Esophagus (tissue), 2 donors: ENCODE measurements around the gene CCDC160. TPM values are rescaled to one million over a fixed set of nuclear protein-coding genes. Genes with fewer than 3 reads are reported as not detected.
"Not testable (repeated sequence)": the region's sequence is repeated elsewhere in the genome, so short reads cannot be mapped to it uniquely, and the experiment has no call there.

Experiments used
- H3K27ac ChIP-seq, 2 donors: one replicate each; pipeline ENCODE4 v1.5.1; 2013; ENCODE audit warnings: low read depth in 2 of 2, mild to moderate bottlenecking in 2 of 2, inconsistent platforms in 1 of 2, low read length in 1 of 2, moderate library complexity in 1 of 2
- H3K27me3 ChIP-seq, 2 donors: one replicate each; pipeline ENCODE4 v1.6.1; 2013; ENCODE audit warnings: low read length in 2 of 2, control low read depth in 1 of 2, mild to moderate bottlenecking in 1 of 2; ENCODE audit not compliant: insufficient read depth in 2 of 2, control insufficient read depth in 1 of 2
- H3K36me3 ChIP-seq, 2 donors: one replicate each; pipeline ENCODE4 v1.6.1; 2013; ENCODE audit warnings: low read length in 1 of 2; ENCODE audit not compliant: control insufficient read depth in 2 of 2, insufficient read depth in 2 of 2
- H3K4me1 ChIP-seq, 2 donors: one replicate each; pipeline ENCODE4 v1.6.1; 2013; ENCODE audit warnings: low read length in 1 of 2; ENCODE audit not compliant: control insufficient read depth in 2 of 2, insufficient read depth in 2 of 2
- H3K4me3 ChIP-seq, 2 donors: one replicate each; pipeline ENCODE4 v1.5.1; 2013; ENCODE audit warnings: low read length in 2 of 2, mild to moderate bottlenecking in 2 of 2, low read depth in 1 of 2, moderate library complexity in 1 of 2
- H3K9me3 ChIP-seq, 2 donors: one replicate each; pipeline ENCODE4 v1.6.1; 2013; ENCODE audit warnings: mild to moderate bottlenecking in 2 of 2, low read depth in 1 of 2, low read length in 1 of 2, moderate library complexity in 1 of 2; ENCODE audit not compliant: control insufficient read depth in 2 of 2, insufficient read depth in 1 of 2
- WGBS, 2 donors: extraction: QIAGEN DNeasy Blood & Tissue Kit; methylation state at CpG; one replicate each; pipeline ENCODE4 v1.1.7; 2013; 5-methylcytosine and 5-hydroxymethylcytosine counted together
- polyA plus RNA-seq, 2 donors: library from polyadenylated mRNA; stranded (reverse); fragments of 200-250 nt; gene quantifications; one replicate each; pipeline ENCODE4 v1.2.3, GENCODE V29; 2013
- donor health status: healthy with polysubstance abuse.
- donor health status: Bipolar disorder and iron deficiency.

The CCDC160 gene
- polyA plus RNA-seq, result under 1 TPM; 0.29 to 0.31 TPM

DNA sequence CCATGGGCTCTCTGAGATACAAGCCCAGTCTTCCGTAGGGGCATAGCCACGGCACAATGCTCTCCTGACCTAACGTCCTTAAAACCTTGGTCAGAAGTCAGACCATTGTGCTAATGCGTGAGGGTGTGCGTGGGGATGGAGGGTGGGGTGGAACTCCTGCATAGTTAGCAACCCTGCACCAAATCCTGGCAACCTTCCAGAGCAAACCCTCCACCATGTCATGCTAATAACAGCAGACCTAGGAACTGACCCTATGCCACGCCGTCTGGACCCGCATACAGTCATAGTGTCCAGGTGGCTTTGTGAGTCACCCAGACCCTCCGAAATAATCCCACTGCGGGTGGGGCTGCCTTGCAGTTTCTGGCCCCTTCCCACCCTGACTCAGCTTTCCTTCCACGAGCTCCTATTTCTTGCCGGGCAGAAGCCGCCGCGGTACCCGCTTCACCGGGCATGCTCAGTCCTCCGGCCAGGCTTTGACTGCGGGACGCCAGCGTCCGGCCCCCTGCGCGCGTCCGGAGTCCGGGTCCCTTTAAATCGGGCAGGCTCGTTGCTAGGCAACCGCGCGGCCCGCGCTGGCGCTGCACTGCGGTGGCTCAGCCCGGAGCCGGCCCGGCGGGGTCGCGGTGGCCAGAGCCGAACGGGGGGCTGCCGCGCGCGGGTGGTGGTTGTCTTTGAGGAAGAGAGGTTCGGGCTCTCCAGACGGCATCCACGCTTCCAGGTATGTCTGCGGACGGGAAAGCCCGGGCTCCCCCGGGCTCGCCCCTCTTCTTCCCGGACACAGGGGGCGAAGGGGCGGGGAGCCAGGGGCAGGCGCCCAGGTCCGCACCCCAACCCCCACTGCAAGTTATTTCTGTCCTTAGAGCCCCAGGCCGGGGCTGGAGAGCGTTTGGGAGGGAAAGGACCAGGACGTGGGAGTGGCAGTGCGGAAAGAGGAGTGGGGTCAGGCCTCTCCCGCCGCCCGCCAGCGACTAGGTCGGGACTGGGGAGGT lies at the start of gene CCDC160:
Gene CCDC160, plus strand, starts transcription at position 557 of the 989 bp plus-strand sequence. CDS start 7,619 bp downstream, outside the sequence.
- Histone ChIP-seq H3K9me3 (no peaks in the 10 kb centered on the region), H3K4me3 (peak within 1 kb of the TSS; percentile 43 to 48), H3K27me3 (no peaks in the 10 kb centered on the region), H3K27ac (no peak within 1 kb of the TSS), H3K4me1 (no peaks in the 10 kb centered on the region), H3K36me3 (no peaks in the 10 kb centered on the region)
- 6 to 33% methylated on average over 62 to 70 of the region's 70 CpGs for WGBS, 2 donors

DNA sequence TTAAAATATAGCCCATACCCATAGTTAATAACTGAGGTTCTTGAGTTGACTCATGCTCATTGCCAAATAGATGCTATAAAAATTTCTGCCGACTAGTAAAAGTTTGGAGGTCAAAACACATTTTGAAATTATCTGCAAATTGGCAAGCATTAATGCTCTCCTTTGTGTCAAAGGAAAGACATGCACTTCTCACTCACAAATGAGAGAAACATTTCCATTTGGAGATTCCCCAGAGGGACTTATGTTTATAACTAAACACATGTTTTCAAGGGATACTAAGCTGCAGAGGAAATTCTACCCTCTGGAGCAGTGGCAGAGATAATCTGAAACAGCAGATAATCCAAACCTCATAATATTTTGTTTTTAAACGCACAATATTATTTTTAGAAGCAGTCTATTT lies 45.7 kb upstream of the CCDC160 start:
- Histone ChIP-seq H3K4me1 (no peaks in the 10 kb centered on the region), H3K9me3 (no peaks in the 10 kb centered on the region), H3K4me3 (no peak overlapping the region), H3K27ac (no peak overlapping the region), H3K36me3 (no peaks in the 10 kb centered on the region), H3K27me3 (peaks cover 0 to 4% of the 10 kb centered on the region in 2 donors)
- WGBS, 2 donors, result 38 to 52% methylated on average over 2 of the region's 2 CpGs

DNA sequence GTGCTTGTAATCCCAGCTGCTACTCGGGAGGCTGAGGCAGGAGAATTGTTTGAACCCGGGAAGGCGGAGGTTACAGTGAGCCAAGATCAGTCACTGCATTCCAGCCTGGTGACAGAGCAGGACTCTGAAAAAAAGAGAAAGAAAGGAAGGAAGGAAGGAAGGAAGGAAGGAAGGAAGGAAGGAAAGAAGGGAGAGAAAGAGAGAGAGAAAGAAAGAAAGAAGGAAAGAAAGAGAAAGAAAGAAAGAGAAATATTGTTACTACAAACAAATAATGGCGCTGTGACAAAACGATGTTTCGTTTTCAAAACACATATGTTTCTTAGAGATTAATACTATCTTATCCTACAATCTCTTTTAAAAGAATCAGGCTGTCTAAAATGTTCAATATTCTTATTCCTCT lies 42.1 kb upstream of the CCDC160 start:
- 82 to 91% methylated on average over 6 of the region's 6 CpGs for WGBS, 2 donors
- H3K36me3 ChIP-seq, result no peaks in the 10 kb centered on the region
- H3K4me1 ChIP-seq, result no peaks in the 10 kb centered on the region
- no peaks in the 10 kb centered on the region for H3K9me3 ChIP-seq
- no peak overlapping the region for H3K4me3 ChIP-seq
- no peaks in the 10 kb centered on the region for H3K27me3 ChIP-seq
- no peak overlapping the region for H3K27ac ChIP-seq

DNA sequence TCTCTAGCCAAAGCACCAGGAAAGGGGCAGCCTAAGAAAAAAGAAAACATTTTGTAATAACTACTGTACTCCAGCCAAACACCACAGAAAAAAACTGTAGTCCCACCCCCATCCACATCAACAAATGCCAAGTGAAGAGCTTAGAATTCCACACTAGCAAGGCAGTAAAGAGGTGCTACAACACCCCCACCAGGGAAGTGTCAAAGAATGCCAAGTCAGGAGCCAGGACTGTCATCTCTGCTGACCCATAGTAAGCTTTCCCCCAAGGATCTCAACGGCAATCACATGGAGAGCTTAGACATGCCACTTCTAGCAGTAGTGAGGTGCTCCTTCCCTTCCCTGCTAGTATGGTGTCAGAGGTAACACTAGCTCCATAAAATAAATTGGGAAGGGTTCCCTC lies 34.4 kb upstream of the CCDC160 start:
- peaks cover 0 to 2% of the 10 kb centered on the region in 2 donors for H3K27me3 ChIP-seq
- no peaks in the 10 kb centered on the region for H3K36me3 ChIP-seq
- WGBS, 2 donors, result 33 to 50% methylated on average over 1 of the region's 1 CpG
- H3K4me3 ChIP-seq, result no peak overlapping the region
- H3K9me3 ChIP-seq, result no peaks in the 10 kb centered on the region
- H3K27ac ChIP-seq, result no peak overlapping the region
- no peaks in the 10 kb centered on the region for H3K4me1 ChIP-seq

DNA sequence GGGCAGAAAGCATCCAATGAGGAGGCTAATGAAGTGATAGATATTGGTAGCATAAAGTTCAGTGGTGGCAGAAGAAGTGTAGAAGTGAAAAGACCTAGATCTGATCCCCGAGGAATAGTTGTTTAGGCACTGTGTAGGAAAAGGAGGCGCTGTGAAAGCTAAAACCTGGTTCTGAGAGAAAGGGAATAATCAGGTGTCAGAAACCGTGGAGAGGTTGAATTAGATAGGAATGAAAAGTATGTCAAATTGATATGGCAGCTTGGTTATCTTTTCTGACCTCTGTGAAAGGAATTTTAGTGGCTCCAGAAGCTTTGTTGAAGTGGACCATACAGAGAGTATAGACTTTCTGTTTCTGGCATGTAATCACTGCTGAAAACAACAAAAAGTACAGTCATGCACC lies 30.8 kb upstream of the CCDC160 start:
- Histone ChIP-seq H3K27ac (no peak overlapping the region), H3K4me1 (no peaks in the 10 kb centered on the region), H3K4me3 (no peak overlapping the region), H3K27me3 (peaks cover 0 to 2% of the 10 kb centered on the region in 2 donors), H3K9me3 (no peaks in the 10 kb centered on the region), H3K36me3 (no peaks in the 10 kb centered on the region)
- 61 to 69% methylated on average over 3 of the region's 3 CpGs for WGBS, 2 donors

DNA sequence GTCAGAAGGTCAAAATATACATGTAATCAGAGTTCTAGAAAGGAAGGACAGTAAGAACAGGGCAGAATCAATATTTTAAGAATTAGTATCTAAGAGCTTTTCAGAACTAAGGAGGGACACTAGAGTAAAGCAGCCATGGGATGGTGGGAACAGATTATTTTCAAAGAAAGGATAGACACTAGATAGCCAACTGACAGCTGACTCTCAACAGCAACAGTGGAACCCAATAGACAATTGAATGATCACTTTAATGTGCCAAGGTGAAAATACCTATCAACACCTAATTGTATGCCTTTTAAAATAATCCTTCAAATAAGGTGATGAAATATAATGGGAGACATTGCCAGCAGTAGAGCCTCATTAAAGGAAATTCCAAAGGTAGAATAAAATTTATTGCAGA lies 26.5 kb upstream of the CCDC160 start:
- no peaks in the 10 kb centered on the region for H3K9me3 ChIP-seq
- H3K4me1 ChIP-seq, result no peaks in the 10 kb centered on the region
- no peak overlapping the region for H3K27ac ChIP-seq
- peaks cover 0 to 2% of the 10 kb centered on the region in 2 donors for H3K27me3 ChIP-seq
- H3K36me3 ChIP-seq, result no peaks in the 10 kb centered on the region
- H3K4me3 ChIP-seq, result no peak overlapping the region

DNA sequence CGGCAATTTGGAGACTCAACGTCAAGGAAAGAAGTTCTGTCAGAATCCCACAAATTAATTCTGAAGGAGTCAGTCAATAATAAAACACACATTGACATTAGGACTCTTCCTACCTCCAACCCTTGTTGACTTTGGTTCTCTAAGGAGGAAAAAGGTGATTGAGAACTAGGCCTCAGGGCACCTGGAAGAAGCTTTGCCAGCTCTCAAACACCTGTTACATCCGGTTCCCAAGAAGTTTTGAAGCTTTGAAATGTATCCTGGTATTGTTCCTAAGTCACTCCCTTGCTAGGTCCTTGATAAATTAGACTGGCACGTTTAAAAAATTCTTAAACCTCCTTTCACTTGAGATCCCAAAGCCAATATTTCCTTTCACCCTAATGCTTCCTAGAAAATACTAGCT lies 1.7 kb upstream of the CCDC160 start:
- peaks cover 0 to 3% of the 10 kb centered on the region in 2 donors for H3K27me3 ChIP-seq
- no peaks in the 10 kb centered on the region for H3K9me3 ChIP-seq
- H3K4me3 ChIP-seq, result no peak overlapping the region
- WGBS, 2 donors, result 53% methylated on average over 4 of the region's 4 CpGs
- no peak overlapping the region for H3K27ac ChIP-seq
- no peaks in the 10 kb centered on the region for H3K36me3 ChIP-seq
- H3K4me1 ChIP-seq, result no peaks in the 10 kb centered on the region

DNA sequence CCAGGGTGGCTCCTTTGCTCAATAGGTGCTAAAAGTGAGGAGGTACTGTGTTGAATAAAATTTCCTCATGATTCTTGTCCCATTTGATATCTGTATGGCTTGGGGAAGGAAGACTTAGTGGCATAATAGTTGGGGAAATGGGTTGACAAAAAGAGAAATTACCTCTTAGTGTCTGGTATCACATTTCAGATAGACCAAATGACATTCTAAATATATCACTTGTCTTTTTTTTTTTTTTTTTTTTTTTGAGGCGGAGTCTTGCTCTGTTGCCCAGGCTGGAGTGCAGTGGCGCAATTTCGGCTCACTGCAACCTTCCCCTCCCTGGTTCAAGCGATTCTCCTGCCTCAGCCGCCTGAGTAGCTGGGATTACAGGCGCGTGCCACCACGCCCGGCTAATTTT lies 1.2 kb downstream of the CCDC160 start:
- H3K27me3 ChIP-seq, result not testable (repeated sequence)
- WGBS, 2 donors, result 88 to 94% methylated on average over 8 to 9 of the region's 9 CpGs

DNA sequence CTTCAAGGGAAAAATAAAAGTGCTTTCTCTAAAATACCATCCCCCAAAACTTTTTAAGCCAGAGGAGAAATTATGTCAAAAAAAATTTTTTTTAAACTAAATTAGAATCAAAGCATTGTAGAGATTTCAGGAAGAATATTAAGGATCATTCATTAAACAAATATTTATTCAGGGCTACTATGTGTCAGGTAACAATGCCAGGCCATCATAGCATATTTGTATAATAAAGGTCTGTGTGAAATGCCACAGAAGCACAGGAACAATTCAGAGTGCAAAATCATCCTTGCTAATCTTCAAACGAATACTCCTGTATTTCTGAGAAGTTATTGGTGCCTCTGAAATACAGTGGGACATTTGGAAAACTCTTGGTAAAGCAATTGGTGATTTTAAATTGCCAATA lies 2.0 kb downstream of the CCDC160 start:
- 33 to 57% methylated on average over 1 of the region's 1 CpG for WGBS, 2 donors
- H3K27ac ChIP-seq, result no peak overlapping the region
- H3K9me3 ChIP-seq, result no peaks in the 10 kb centered on the region
- no peak overlapping the region for H3K4me3 ChIP-seq
- H3K36me3 ChIP-seq, result no peaks in the 10 kb centered on the region
- no peaks in the 10 kb centered on the region for H3K4me1 ChIP-seq
- H3K27me3 ChIP-seq, result no peaks in the 10 kb centered on the region

More for the DNA sequence above, 1.2 kb downstream of the CCDC160 start:
- H3K27ac ChIP-seq, H3K9me3 ChIP-seq, H3K4me3 ChIP-seq, H3K4me1 ChIP-seq, H3K36me3 ChIP-seq: not testable (repeated sequence)

DNA sequence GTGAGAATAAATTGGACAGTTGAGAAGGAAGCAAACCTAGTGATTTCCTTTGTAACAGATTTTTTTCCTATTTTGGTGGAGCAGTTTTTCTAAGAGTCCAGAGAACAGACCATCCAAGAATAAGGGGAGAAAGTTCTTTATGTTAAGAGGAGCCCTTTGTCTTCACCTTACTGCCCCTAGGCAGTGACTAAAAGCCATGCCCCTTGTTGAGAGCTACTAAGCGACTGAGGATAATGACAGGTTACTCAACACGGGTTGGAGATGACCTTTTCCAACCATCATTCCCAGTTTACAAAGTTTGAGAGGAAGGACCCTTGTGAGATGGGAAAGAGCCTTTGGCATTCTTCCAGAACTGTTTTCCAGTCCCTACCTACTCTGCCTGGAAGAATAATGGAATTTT lies 3.2 kb downstream of the CCDC160 start:
- Histone ChIP-seq H3K9me3 (no peaks in the 10 kb centered on the region), H3K27ac (no peak overlapping the region), H3K4me1 (no peaks in the 10 kb centered on the region), H3K27me3 (no peaks in the 10 kb centered on the region), H3K36me3 (no peaks in the 10 kb centered on the region), H3K4me3 (no peak overlapping the region)
- WGBS, 2 donors, result 29 to 53% methylated on average over 2 of the region's 2 CpGs
